DMS53 treated with DMSO at 0.1 percent for 48 hours (cell line): ENCODE data around the gene PLEKHA7.
"Not testable (repeated sequence)": the region's sequence is repeated elsewhere in the genome, so short reads cannot be mapped to it uniquely, and the experiment has no call there.

Source experiments
- DNase-seq: peaks from one replicate; lab custom pipeline; 2025; ENCODE audit not compliant: unreplicated experiment; lab: John Stamatoyannopoulos, UW

PLEKHA7 gene

DNA sequence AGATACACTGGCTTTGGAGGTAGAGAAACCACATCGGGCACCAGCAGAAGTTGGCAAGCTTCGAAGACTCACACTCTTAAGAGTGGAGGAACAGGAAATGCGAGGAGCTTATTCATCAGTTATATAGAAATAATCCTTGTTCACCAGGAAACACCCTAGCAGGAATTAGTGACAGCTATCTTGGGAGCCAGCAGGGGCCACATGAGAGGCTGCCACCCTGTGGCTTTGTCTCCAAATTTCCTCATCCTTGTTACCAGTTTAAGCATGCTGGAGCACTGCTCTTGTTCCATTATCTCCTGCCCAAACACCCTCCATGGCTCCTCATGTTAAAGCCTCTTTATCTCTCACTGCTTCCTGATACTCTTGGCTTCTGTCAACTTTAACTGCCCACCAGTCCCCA, 131.0 kb downstream of the PLEKHA7 start:
- DNase-seq = peak; percentile 46

DNA sequence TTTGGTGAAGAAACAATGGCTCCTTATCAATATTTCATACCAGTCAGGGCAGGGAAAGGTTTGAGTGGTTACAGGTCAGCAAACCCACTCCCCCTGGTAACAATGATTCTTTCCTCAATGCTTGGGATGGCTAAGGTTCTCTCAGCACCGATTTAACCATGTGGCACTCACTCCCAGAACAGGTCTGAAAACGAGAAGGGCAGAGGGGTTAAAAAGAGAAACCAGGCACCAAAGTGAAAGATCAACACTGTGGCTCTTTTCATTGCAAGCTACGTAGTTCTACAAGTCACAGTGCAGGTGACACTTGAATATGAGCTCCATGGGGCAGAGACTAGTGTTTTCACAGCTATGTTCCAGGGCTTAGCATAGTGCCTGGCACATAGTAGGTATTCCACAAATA, 132.4 kb downstream of the PLEKHA7 start:
- no peak for DNase-seq

DNA sequence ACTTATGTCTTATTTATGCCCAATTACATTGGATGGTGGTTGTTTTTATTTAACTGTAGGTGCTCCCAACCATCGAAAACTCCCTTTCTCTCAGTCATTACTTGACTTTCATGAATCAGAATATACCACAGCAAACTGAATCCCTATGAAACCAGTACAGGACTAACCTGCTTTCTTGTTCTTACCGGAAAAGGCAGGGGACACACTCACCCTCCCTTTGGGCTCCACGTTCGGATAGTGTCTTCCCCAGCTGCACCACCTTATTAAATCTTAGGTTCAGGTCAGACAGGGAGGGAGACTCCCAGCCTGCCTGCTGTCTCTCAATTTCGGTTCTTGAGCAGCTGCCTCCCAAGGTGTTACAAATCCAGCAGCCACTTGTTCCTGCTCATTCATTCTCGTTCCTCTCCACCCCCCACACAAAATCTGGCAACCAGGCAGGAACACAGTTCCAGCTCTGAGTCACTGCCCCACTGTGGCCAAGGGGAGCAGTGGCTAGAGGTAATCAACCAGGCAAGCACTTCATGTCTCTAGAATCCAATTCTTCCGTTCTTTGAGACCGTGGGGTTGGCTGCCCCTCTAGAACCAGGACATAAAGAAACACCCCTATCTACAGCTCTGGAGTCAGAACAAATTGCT, 133.0 kb downstream of the PLEKHA7 start:
- DNase-seq = no peak

DNA sequence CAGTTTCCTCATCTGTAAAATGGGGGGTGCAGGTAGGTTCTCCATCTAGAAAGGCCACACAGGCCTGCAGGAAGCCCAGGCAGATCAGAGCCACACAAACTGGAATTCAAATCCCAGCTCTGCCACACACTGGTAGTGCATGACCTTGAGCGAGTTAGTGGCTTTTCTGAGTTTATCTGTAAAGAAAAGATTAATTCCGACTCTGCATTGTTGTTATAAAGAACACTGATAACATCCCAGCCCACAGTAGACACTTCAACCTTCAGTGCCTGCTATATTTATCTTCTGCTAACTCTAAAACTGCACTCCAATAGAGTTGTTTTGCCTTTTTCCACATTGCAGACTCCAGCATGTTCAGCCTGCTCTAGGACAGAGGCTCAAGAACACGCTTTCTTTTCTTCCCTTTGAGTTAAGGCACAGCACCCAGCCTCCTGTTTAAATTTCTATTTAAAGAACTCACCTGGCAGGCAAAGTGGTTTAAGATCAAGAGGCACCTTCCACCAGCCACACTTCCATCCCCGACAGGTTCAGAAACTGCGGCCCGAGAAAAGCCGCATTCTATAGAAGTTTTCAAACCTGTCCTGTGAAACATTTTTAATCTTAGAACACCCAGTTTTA, 133.9 kb downstream of the PLEKHA7 start:
- DNase-seq = no peak

DNA sequence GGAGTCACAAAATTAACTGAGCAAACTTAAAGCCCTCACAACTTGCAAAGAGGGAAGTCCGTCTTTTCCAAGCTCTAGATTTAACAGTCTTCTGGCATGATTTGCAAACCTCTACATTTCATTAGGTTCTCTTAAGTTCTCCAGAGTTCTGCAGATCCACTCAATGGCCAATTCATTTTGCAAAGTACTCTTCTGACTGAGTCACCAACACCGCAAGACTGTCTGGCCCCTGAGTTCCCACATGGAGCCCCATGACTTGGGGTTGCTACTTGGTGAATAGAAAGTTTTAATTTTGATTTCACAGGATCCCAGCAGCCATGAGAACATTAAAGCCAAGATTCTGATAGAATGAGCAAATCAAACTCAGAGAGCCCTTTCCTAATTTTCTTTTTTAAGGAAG, 134.5 kb downstream of the PLEKHA7 start:
- DNase-seq = no peak

DNA sequence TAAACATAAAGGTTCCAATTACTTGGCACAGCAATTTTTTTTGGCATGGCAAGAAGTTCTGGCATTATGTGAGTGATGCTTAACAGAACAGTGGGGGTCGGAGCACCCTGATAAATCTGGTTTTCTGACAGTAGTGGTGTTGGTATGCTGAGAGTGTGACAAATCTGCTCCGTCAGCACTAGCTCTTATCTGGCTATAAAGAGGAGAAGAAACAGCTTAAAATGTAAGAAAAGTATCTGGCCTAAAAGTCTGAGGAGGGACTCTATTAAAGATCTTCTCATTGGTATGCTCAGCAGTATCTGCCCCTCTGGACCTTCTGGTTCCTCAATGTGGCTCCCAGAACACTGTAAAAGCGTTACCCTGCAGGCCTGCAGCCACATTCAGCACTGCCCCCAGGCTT, 137.4 kb downstream of the PLEKHA7 start:
- no peak for DNase-seq

DNA sequence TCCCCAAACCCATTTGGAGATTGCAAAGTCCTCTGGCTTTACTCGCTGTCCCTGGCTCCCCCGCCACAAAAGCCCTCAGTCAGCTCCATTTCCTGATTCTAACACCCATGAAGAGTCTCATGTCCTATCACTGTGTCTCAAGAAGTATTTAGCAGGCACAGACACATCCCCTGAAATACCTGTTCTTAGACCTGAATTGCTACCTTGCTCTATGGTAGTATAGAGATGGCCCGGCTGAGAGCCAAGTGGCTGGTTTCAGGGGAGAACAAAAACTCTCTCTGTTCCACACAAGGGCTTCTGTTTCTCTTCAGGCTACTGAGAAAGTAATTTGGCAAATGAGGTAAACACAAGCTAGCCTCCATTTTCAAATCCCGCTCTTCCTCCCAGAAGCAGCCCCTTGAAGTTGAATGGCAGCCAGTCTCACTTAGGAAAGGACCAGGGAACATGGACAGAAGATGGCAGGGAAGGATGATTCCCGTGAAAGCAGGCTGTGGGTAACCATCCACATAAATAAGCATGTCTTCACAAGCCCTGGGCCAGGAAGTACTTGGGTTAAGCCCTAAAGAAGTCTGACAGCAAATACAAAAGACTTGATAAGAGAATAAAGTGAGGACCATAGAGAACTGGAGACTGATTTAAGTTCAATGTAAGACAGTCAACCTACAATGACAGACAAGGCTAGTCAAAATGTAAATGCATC, 138.0 kb downstream of the PLEKHA7 start:
- no peak for DNase-seq

DNA sequence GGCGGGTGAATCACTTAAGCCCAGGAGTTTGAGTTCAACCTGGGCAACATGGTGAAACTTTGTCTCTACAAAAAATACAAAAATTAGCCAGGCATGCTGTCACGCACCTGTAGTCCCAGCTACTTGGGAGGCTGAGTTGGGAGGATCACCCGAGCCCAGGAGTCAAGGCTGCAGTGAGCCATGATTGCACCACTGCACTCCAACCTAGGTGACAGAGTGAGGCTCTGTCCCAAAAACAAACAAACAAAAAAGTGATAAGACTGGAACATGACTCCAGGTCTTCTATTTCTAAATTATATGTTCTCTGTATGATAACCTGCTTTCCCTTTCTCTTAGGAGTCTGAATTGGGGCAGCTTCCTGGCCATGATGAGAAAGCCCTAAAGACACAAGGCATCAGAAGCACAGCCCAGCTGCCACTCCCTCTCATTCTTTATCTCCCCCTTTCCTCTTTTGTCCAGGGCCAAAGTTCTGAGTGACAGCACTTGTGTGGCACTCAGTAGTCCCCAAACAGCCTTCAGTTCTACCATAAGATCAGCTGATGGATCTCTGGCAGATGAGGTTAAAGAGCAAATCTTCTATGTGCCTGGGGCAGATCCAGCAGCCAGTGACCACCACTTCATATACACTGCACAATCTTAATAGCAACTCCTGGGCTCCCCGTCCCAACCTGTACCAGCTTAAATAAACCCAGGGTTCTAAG, 139.8 kb downstream of the PLEKHA7 start:
- no peak for DNase-seq

DNA sequence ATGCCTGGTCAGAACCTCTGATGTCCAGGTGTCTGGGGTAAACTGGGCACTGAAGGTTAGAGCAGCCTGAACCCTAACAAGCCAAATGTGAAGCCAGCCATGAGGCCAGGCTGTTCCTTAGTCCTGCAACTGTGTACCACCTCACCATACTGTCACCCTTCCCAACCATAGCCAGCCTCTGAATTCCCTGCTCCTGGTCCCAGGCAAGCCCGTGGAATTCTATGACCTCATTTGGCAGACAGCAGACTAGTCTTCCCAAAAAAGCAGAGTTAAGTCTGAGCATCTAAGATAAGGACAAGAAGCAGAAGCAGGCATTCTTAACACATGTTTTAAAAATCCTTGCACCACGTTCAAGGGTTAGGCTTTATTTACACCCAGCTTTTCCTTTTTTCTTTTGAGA, 140.9 kb downstream of the PLEKHA7 start:
- no peak for DNase-seq

DNA sequence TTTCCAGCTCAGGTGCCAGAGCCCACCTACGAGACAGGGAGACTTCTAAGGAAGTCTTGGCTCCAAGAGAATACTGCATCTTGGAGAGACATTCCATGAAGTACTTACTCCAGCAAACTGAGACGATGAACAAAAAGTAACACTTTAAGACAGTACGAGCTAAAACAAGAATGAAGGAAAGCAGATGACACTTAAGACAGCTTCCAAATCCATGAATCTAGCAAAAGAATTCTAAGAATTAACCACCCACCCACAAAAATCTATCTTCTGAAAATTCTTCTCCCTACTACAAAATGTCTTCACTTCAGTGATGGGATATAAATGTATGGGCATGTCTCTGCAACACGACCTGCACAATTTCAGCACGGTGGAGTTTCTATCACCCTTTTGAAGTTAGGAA, 142.8 kb downstream of the PLEKHA7 start:
- DNase-seq = no peak

DNA sequence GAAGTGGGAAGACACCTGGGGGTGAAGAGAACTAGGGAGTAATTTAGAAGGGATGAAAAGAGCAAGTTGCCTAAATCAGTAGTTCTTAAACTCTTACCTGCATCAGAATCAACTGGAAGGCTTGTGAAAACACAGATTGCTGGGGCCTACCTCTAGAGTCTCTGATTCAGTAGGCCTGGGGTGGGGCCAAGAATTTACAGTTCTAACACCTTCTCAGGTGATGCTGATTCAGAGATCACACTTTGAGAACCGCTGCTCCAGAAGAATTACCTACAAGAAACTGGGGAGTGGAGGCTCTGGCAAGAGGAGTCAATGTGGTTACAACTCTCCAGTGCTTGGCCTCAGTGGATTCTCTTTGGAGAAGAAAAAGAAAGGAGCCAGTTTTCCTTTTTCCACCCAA, 147.1 kb downstream of the PLEKHA7 start:
- no peak for DNase-seq

DNA sequence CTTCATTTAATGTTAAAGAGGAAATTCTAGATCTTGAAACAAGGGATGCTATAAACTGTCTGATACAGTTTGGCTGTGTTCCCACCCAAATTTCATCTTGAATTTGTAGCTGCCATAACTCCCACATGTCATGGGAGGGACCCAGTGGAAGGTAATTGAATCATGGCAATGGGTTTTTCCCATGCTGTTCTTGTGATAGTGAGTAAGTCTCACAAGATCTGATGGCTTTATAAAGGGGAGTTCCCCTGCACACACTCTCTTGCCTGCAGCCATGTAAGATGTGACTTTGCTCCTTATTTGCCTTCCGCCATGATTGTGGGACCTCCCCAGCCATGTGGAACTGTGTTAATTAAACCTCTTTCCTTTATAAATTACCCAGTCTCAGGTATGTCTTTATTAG, 149.8 kb downstream of the PLEKHA7 start:
- DNase-seq = not testable (repeated sequence)

DNA sequence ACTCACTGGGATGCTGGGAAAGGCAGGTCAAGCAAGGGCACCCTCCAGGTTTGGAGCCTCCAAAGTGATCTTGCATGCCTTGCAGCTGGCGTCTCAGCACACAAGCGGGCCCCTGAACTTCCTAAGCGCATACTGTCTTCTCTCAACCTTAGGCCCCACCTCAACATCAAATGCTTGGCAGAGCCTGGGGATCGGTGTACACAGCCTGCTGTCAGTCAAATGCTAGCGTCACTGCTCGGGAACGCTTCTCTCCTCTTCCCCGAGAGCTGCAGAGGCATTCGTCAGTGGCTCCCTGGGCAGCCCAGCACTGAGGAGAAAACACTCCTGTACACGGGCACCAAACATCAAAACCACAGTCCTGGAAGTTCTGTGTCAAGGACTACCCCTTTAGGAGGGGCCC, 150.8 kb downstream of the PLEKHA7 start:
- DNase-seq = no peak

DNA sequence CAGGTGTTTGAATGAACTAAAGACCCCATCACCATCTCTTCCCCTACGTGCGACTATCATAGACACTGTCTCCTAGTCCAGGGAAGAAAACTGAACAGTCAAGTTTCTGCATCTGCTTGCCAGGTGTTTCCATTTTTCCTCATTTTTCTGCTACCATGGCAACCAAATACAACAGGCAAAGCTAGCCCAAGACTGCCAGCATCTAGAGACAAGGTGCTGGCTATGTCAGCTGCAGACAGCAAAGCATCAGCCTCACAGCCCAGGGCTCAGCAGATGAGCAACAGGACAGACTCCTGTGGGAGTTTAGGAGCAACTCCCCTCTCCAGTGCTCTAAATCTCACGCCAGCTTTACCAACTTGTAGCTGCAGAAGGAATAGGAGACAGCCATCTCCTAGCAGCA, 151.5 kb downstream of the PLEKHA7 start:
- no peak for DNase-seq

DNA sequence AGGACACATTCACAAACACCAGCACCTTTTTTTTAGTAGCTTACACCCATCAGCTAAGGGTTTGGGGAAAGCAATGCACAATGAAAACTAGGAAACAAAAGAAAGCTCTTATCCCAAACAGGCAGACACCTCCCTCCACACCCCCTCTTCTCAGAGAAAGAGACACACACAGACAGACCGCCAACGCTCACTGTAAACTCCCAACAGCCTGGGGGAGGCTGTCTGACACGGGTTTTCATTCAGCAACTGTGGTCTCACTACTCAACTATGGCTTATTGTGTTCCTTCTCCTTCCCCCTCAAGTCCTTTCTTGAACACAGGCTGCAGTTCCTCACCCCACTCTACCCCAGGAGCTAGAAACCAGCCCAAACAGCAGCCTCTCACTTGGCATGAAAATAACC, 152.4 kb downstream of the PLEKHA7 start:
- DNase-seq = no peak

DNA sequence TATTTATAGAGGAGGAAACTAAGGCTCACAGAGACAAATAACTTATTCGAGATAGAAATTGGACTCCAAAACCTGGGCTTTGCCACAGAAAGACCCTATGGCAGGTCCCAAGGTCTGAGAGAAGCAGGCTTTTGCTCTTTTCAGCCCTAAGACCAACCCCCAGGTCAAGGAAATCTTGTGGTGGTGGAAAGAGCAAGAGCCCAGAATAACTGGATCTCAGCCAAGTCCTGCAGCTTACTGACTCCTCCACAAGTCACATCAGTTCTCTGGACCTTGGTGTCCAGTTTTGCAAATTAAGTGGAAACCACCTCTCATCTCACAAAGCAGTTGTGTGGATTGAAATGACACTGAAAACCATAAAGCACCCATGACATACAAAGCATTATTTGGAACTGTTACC, 153.6 kb downstream of the PLEKHA7 start:
- no peak for DNase-seq

DNA sequence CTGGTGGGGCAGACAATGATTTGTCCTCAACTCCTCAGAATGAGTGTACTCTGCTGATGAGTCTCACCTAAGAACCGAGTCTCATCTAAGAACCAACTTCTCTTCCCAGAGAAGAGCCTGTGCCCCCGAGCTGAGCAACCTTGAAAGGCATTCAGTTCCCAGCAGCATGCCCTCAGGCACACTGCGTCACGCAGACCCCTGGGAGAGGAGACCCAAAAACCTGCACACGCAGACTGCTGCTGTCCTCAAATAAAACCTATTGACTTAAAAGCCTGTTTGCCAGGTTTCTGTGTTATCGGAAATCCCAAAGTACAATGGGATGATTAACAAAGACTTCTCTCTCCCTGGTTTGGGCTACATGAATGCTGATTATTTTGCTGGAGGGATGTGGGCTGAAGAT, 154.6 kb downstream of the PLEKHA7 start:
- DNase-seq = no peak

DNA sequence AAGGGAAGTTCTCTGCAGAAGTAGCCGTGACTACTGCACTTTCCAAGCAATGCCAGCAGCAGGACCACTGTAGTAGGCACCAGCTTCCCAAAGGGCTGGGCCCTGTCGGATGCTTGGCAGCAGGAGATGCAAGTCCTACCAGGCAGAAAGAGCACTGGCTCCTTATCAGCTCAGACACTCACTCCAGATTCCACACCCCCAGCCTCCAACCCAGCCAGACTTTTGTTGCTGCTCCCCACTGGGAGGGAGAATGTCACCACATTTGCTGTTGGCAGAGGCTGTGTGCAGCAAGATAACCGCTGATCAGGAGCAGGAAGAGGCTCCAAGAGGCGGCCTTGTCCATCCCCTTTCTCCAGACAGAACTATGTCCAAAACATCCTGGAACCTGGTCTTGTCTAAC, 157.0 kb downstream of the PLEKHA7 start:
- DNase-seq = no peak

DNA sequence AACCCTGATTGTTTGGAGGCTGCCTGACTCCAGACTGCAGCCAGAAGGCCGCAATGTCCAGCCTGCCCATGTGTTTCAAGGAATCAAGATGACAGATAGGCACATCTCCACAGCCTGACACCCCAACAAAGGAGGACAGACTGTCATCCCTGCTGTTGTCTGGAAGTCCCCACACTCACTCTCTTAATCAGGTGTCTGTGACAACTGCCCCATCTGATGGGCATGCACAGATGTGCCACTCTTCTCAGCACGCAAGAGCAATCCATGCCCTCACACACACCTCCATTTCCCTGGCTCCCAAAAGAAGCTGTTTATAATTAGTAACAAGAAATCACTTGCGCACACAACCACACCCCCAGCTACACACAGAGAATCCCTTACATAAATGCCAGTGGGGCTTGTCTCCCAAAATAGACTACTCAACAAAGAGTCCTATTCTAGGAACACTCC, 158.2 kb downstream of the PLEKHA7 start:
- no peak for DNase-seq

DNA sequence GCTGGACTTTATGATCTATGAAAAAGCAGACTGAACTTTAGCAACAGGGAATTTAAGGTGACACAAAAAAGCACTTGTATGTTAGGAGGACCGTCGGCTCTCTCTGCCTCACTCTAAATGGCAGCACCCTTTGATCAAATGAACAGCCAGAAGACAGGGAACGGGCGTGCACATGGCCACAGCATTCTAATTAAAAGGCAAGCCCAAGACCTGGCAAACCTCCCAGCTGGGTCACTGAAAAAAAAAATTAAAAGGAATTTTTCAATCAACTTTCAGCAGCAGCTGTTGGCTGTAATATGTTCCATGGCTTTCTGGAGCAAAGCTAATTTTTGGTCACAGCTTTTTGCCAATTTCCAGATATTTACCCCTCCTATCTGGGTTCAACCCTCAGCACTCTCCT, 159.2 kb downstream of the PLEKHA7 start:
- no peak for DNase-seq

DNA sequence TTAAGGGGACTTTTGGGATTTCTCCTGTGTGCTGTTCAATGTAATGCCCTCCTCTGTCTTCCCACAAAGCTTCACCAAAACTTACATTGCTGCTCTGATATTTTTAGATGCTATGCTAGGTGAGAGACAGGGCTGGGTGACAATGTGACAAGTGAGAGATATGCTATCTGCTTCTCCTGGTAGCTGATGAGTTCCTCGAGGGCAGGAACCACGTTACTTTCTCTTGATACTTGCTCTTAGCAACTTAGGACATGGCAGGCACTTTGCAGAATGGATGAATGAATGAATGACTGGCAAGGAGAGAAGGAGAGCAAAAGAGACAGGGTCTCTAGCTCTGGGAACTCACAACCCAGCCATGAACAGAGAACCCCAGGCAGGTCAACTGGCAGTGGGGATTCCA, 160.4 kb downstream of the PLEKHA7 start:
- DNase-seq = no peak

DNA sequence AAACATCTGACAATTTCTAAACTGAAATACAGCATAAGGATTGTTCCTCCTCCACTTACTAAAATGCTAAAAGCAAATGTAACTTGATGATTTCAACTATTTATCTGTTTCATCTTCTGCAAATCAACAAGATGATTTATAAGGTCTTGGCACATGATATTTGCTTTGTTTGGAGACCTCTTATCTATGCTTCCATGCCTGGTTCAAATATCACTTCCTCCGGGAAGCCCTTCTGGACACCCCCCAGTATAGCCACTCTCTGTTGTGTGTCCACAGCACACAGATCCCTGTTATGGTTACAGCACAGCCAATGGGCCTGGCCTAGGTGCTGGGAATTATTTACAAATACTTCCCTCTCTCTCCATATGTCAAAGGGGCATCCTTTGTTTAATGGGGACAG, 160.9 kb downstream of the PLEKHA7 start:
- no peak for DNase-seq
